HCT116 (cell line): ENCODE results near the gene LDLR. TPM values are rescaled to one million over a fixed set of nuclear protein-coding genes. Genes with fewer than 3 reads are reported as not detected.

ENCODE experiments used
- ATAC-seq: fragments of 200-7000 bp; cut with Tn5 transposase; 2 replicates; pipeline ENCODE4 v1.9.1; 2020; ENCODE audit warnings: mild to moderate bottlenecking, moderate library complexity
- BruUV-seq: library from RNA; stranded (reverse); fragments of 400-500 nt; replicated peaks from 2 replicates; lab custom pipeline; 2021; lab: Mats Ljungman, UMichigan
- CTCF ChIA-PET: fragments of 300-600 bp; sonication (Branson Sonifier 250); formaldehyde crosslinking; loops from one replicate; lab custom pipeline; 2021; ENCODE audit warnings: antibody characterized with exemption; lab: Charles Lee
- POLR2A ChIA-PET: fragments of 300-600, 350-600 bp; sonication (Branson Sonifier 250); formaldehyde crosslinking; loops from one replicate; lab custom pipeline; 2021; ENCODE audit warnings: antibody characterized with exemption; lab: Charles Lee
- RAD21 ChIA-PET, 2 experiments: fragments of 300-600 bp; sonication (Branson Sonifier 250); formaldehyde crosslinking; loops; one replicate each; lab custom pipeline; 2023; ENCODE audit warnings: low total read pairs in 2 of 2; ENCODE audit not compliant: uncharacterized antibody in 2 of 2, unreplicated experiment in 2 of 2, low non-redundant PET in 1 of 2; lab: Charles Lee
- DNase-seq: peaks from one replicate; pipeline ENCODE4 v3.0.0-alpha.2; 2010; ENCODE audit warnings: low read depth, low spot score
- H2AFZ ChIP-seq: fragments of 200-600 bp; shearing (Covaris generic), sonication (generic); 2 replicates; pipeline ENCODE4 v1.6.1; 2017; ENCODE audit warnings: low read depth, mixed run types, mixed read lengths, antibody characterized with exemption, low read length; ENCODE audit not compliant: poor library complexity, severe bottlenecking
- H3K27ac ChIP-seq: 2 replicates; pipeline ENCODE4 v1.5.1; 2012; ENCODE audit warnings: low read depth, low read length
- H3K27me3 ChIP-seq: fragments of 200-600 bp; sonication (generic); 2 replicates; pipeline ENCODE4 v1.6.1; 2016; ENCODE audit warnings: mixed run types, low read length, mixed read lengths; ENCODE audit not compliant: insufficient read depth
- H3K36me3 ChIP-seq, 2 experiments: fragments of 200-500 bp in 1 of 2; fragments of 200-600 bp in 1 of 2; sonication (Bioruptor generic) in 1 of 2; sonication (generic) in 1 of 2; 2 replicates each; pipeline versions ENCODE4 v1.5.1 to v1.6.1; 2014 to 2016; ENCODE audit warnings: low read length in 2 of 2, inconsistent platforms in 1 of 2, mixed read lengths in 1 of 2, mixed run types in 1 of 2; ENCODE audit not compliant: insufficient read depth in 2 of 2, control insufficient read depth in 1 of 2
- H3K4me1 ChIP-seq, 2 experiments: fragments of 200-600 bp in 1 of 2; sonication (generic) in 1 of 2; 2 replicates each; pipeline versions ENCODE4 v1.5.1 to v1.6.1; 2012 to 2017; ENCODE audit warnings: low read length in 2 of 2, inconsistent platforms in 1 of 2, mild to moderate bottlenecking in 1 of 2, mixed read lengths in 1 of 2, mixed run types in 1 of 2, moderate library complexity in 1 of 2; ENCODE audit not compliant: insufficient read depth in 2 of 2, control insufficient read depth in 1 of 2
- H3K4me2 ChIP-seq: fragments of 200-600 bp; sonication (generic); 2 replicates; pipeline ENCODE4 v1.6.1; 2017; ENCODE audit warnings: mixed run types, low read length, mixed read lengths
- H3K4me3 ChIP-seq, 2 experiments: fragments of 200-600 bp in 1 of 2; sonication (generic) in 1 of 2; replicated peaks in 1 of 2; 2 replicates each; pipeline ENCODE4 v1.5.1; 2011 to 2016; ENCODE audit warnings: low read length in 2 of 2, control low read depth in 1 of 2, low read depth in 1 of 2, mild to moderate bottlenecking in 1 of 2, mixed read lengths in 1 of 2, mixed run types in 1 of 2
- H3K79me2 ChIP-seq: fragments of 200-600 bp; sonication (generic); 2 replicates; pipeline ENCODE4 v1.6.1; 2017; ENCODE audit warnings: mild to moderate bottlenecking, mixed run types, low read length, moderate library complexity, mixed read lengths; ENCODE audit not compliant: insufficient read depth
- H3K9ac ChIP-seq: fragments of 200-600 bp; sonication (generic); 2 replicates; pipeline ENCODE4 v1.6.1; 2016; ENCODE audit warnings: low read length, mixed read lengths
- H3K9me2 ChIP-seq: fragments of 200-600 bp; sonication (generic), shearing (Covaris generic); 2 replicates; pipeline ENCODE4 v1.6.1; 2017; ENCODE audit warnings: mixed run types, mild to moderate bottlenecking, moderate library complexity; ENCODE audit not compliant: insufficient read depth
- H3K9me3 ChIP-seq, 2 experiments: fragments of 200-500 bp in 1 of 2; fragments of 200-600 bp in 1 of 2; sonication (Bioruptor generic) in 1 of 2; sonication (generic) in 1 of 2; 2 replicates each; pipeline ENCODE4 v1.6.1; 2014 to 2017; ENCODE audit warnings: low read length in 2 of 2, mixed read lengths in 2 of 2, inconsistent platforms in 1 of 2, low read depth in 1 of 2, mild to moderate bottlenecking in 1 of 2, mixed run types in 1 of 2, moderate library complexity in 1 of 2; ENCODE audit not compliant: control insufficient read depth in 1 of 2, insufficient read depth in 1 of 2
- H4K20me1 ChIP-seq: fragments of 200-600 bp; sonication (generic), shearing (Covaris generic); 2 replicates; pipeline ENCODE4 v1.6.1; 2017; ENCODE audit warnings: mixed run types, mild to moderate bottlenecking, moderate library complexity; ENCODE audit not compliant: insufficient read depth
- ATF3 ChIP-seq: IDR thresholded peaks from 2 replicates; pipeline ENCODE4 v1.6.1; 2012
- ELF1 ChIP-seq: IDR thresholded peaks from 2 replicates; pipeline ENCODE4 v1.6.1; 2012; ENCODE audit warnings: low read depth, borderline replicate concordance
- EZH2 ChIP-seq: fragments of 200-600 bp; sonication (generic); IDR thresholded peaks from 2 replicates; pipeline ENCODE4 v1.6.1; 2017; ENCODE audit warnings: antibody characterized with exemption, mixed run types
- FOSL1 ChIP-seq: IDR thresholded peaks from 2 replicates; pipeline ENCODE4 v1.6.1; 2012; ENCODE audit warnings: low read depth
- JUND ChIP-seq: IDR thresholded peaks from 2 replicates; pipeline ENCODE4 v1.6.1; 2012
- MAX ChIP-seq: IDR thresholded peaks from 2 replicates; pipeline ENCODE4 v1.6.1; 2012
- REST ChIP-seq: IDR thresholded peaks from 2 replicates; pipeline ENCODE4 v1.6.1; 2012; ENCODE audit warnings: low read depth
- SP1 ChIP-seq: IDR thresholded peaks from 2 replicates; pipeline ENCODE4 v1.6.1; 2012; ENCODE audit warnings: low read depth
- SRF ChIP-seq: IDR thresholded peaks from 2 replicates; pipeline ENCODE4 v1.6.1; 2012; ENCODE audit warnings: low read depth
- intact Hi-C: fragments of 100-400 bp; cut with micrococcal nuclease; formaldehyde crosslinking; loops from 2 replicates; pipeline ENCODE4 v1.10.0; 2022
- total RNA-seq: library from RNA; stranded (reverse); gene quantifications from one replicate; pipeline ENCODE4 v1.2.1, GENCODE V29; 2021; ENCODE audit not compliant: unreplicated experiment

LDLR gene
- total RNA-seq, 1 experiment from 2014 or later, result 92.4 TPM

GRCh38 chr19:11105014-11105636, 15.9 kb downstream of the LDLR start:
- H3K36me3 ChIP-seq, result peaks cover 61 to 66% of the 10 kb centered on the region in 2 experiments
- intact Hi-C loops, result no loop called here
- BruUV-seq, result no TSS peak

More at GRCh38 chr19:11105014-11105636, 15.9 kb downstream of the LDLR start:
- DNase-seq (no peak), ATAC-seq (peak; percentile 47)
- no peaks in the 10 kb centered on the region for H3K27me3 ChIP-seq
- TF ChIP-seq JUND (no peak), SP1 (no peak), FOSL1 (no peak), ATF3 (no peak), ELF1 (no peak), EZH2 (no peak), MAX (no peak), REST (no peak), SRF (no peak)
- no peak overlapping the region for H3K9ac ChIP-seq
- no peaks in the 10 kb centered on the region for H4K20me1 ChIP-seq
- no peaks in the 10 kb centered on the region for H3K9me3 ChIP-seq
- RAD21 ChIA-PET, result no interaction called here
- H3K79me2 ChIP-seq, result peaks cover 64% of the 10 kb centered on the region
- no peak overlapping the region for H3K4me3 ChIP-seq
- POLR2A ChIA-PET, result interaction anchor here (1.1 kb wide), 1 partner anchor 10 kb away, joined by 3 read pairs; no protein-coding TSS in a partner anchor
- no peak overlapping the region for H2AFZ ChIP-seq
- no peaks in the 10 kb centered on the region for H3K9me2 ChIP-seq
- no peak overlapping the region for H3K27ac ChIP-seq
- CTCF ChIA-PET, result no interaction called here
- no peak overlapping the region for H3K4me2 ChIP-seq
- H3K4me1 ChIP-seq, result peaks cover 0 to 6% of the 10 kb centered on the region in 2 experiments; a peak in 1 of 4 replicates
